Non-pigmented ciliary epithelial cell (primary cell): ENCODE measurements around the gene DHX36.

Experiments used
- DNase-seq: peaks from one replicate; pipeline ENCODE4 v3.0.0-alpha.2; 2010; ENCODE audit warnings: low read depth

Gene DHX36

DNA sequence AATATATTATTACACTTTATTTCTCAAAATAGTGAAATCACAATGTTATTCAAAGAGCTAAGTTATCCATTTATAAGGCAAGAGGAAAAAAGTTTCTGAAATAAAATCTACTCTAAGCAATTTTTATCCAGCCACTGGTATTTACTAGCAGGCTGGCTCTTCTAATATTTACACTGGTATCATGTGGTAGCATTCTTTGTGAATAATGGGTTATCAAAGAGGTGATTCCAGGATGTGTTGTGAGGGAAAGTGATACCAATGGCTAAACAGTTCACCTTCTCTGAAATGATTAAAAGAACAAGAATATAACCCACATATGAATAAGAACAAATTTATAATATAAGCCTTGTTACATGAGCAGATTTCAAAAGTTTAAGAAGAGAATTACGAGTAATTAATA is 44.1 kb downstream of the DHX36 start:
- no peak for DNase-seq

DNA sequence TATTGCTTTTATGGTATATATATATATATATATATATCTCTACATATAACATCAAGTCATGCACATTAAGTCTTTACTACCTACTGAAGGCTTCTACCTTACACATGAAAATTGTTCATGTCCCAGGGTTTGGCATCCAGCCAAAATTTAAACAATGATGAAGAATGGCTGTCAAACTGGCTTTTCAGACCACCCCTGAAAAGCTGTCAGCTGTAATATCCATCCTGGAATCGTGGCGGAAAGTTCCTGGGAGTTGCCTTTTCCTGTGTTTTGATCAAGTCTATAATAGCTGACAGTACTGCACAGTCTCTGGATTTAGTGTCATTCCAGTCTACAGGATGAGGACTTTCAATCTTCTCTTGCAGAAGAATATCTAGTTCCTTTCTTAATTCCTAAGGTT is 48.3 kb downstream of the DHX36 start:
- DNase-seq = no peak

DNA sequence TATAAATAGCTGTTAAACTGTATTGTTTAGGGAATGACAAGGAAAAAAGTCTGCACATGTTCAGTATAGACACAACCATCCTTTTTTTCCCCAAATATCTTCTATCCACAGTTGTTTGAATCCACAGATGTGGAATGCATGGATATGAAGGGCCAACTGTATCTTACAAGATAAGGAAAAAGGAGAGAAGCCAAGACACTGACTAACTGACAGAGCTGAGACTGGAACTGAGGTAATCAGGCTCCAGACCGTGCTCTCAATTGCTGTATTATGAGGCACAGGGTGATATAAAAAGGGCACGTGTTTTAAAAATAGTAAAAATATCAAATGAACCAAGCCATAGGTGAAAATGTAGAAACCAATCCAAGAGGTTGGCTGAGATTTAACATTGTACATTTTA is 49.0 kb downstream of the DHX36 start:
- peak; percentile 4 for DNase-seq

DNA sequence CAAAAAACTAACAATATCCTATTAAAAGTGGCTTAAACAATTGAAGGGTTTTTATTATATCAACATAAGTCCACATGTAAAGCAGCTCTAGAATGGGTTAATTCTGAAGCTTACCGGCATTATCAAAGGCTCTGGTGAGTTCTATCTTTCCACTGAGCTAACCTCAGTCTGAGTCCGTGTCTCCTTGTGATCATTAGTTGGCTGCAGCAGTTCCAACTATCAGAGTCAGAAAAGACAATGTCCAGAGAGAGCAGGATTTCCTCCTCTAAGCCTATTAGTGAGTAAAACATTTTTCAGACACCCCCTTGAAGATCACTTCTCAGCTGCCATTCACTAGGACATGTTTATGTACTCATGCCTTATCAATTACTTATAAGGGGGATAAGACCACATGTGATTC is 49.9 kb downstream of the DHX36 start:
- DNase-seq = no peak

DNA sequence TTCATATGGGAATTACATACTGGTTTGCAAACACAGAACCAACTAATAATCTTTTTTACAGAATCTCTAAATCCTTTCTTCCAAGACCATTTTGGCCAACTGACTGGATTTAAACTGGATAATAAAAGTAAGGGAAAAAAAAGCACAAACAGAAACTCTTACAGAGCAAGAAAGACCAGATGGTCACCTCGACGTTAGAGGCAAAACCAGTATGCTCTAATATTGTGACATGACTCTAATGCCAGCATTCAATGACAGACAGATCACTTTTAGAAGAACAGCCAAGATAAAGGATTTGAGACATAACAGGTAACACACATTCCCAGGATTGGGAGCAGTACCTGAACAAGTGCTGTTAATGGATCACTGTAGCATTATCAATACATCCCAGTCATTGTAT is 50.9 kb downstream of the DHX36 start:
- no peak for DNase-seq

DNA sequence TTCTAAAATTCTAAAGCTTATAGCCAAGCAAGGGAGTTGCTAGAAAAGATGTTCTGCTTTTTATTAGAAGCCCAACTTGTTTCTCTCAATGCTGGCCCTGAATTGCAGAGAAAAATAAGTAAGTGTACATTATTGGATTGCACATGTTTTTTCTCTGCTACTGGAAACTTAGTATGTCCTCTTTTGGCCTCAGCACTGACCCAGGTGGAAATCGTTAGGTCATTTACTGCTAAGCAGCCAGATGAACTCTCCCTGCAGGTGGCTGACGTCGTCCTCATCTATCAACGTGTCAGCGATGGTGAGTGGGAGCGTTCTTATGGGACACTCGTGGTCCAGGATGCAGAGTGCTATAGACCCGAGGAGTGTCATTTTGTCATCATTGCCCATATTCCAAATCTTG is 69.8 kb downstream of the DHX36 start:
- no peak for DNase-seq

DNA sequence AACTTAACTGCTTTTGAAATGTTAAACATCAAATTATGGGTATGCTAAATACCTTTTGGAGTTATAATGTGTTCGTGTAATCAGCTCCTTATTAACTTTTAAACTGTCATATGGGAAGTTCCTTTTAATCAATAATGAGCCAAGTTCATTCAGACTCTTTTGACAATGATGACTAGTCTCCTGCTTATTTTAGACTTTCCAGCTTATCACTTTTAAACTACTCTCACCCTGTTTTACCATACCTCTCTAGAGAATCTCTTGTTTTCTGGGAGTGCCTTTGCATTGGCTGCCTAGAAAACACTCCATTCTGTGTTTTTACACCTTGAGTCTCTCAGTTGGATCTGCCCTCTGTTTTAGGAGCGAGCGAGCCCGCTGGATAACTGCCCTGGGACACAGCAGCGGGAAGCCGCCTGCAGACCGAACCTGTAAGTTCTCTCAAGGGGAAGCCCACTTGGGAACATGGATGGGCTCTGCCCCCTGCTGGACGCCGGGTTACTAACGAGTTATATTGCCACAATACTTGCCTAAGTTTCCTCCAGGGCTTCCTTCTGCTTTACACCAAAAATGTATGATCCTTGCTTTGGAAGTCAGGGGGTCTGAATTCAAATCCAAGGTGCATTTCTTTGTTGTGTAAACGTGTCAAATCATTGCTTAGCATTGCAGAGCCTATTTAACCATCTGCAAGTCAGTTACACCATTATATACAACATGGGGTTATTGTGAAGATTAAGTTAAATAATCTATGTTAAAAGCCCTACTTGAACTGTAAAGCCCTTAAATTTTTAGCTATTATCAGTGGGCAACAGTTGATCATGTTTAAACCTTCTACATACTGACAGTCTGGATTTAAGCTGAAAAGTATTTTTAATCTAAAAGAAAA is 71.3 kb downstream of the DHX36 start:
- DNase-seq = peak; percentile 64

DNA sequence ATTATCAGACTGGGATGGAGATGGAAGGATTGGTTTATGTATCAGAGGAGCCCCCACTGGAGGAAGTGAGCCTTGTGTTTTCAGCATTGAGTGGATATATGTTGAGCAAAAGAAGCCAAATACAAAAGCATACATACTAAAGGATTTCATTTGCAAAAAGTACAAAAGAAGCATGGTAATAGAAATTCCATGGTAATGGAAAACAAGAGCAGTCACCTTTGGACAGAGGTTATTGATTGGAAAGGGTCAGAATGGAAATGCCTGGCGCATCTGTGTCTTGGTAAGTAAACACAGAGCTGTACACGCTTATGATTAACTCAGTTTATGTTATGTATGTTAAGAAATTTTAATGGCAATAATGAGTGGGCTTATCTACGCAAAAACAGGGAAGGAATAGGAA is 72.7 kb downstream of the DHX36 start:
- DNase-seq = no peak

DNA sequence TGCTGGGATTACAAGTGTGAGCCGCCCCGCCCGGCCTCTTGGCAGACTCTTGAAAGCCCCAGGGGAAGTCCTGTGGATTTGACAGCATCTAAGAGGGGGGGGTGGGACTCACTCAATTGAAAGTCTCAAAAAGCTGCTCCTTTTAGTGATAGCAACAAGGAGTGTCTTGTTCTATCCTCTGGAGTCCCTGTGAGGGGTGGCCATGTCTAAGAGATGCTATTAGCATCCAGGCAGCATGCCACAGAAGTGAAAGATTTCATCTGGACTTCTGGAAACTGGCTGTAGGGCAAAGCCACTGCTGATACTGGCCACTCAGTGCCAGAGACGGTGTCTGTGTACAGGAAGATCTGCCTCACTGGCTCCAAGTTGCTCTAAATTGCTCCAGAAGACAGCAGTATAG is 74.0 kb downstream of the DHX36 start:
- DNase-seq = no peak

DNA sequence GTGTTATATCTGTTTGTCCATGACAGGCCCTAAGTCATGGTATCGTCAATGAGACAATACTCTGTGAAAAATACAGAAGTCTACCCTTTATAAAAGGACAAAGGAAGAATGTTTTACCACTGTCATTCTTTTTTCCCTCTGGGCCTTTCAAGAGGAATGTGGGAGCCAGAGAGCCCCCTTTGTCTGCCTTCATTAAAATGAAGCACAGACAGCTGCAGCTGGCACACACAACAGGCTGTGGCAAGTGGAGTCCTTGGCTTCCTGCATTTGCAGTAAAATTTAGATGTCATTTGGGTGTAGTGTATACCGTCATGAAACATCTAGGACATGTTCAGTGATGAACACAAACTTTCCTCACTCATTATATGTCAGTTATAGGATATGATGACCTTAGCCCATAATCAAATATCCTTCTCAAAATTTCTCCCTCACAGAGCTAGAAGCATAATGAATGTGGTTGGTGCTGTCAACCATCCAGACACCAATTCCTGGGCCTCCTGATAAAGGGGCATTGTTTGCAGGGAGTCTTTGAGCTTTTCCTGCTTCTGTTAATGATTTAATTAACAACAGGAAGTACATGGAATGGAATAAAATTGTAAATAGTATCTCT is 76.4 kb downstream of the DHX36 start:
- DNase-seq = no peak

DNA sequence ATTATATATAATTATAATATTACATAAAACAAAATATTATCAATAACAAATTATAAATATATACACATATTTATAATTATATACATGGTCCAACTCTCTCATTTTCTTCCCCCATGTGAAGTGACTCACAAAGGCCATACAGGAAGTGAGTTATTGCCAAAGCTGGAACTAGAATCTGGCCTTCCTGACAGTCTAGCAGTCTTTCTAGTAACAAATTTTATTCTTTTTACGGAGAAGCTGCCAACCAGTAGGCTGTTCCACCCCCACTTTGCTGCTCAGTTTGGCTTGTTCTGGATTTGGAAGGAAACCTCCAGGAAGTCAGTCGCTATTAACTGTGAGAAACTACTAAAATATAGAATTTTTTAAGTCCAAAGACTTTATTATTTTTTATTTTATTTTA is 79.6 kb downstream of the DHX36 start:
- no peak for DNase-seq

DNA sequence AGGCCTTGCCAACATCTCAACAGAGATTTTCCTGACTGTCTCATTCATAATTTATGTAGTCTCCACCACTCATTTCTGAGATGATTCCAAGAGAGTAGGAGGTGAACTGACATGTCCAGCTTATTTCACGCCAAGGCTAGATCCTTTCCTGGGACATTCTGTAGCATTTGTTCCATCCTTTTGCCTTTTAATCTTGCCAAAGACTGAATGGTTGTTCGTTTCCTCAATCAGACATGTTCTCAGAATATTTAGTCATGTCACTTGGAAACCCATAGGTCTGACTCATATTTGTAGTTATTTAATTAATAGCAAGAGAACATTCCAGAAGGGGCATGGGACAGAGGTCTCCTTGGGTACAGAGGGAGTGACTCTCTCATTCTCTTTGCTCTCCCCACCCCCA is 80.9 kb downstream of the DHX36 start:
- DNase-seq = peak; percentile 28

DNA sequence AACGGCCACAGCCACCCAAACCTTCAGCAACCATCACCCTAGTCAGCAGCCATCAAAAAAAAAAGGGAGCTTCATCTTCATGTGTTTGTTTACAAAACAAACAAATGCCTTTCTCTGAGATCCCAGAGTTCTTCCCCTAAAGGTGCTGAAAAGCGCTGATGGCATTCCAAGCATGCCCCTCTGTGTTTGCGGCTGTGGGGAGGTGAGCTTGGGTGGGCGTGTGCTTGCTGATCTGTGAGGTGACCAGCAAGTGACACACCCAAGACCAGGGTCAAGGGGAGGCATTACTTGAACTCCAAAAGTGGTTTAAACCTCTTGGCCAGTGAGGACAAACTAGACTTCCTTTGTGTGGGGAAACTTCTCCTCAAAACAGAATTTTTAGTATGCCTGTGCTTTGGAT is 81.5 kb downstream of the DHX36 start:
- DNase-seq = no peak

DNA sequence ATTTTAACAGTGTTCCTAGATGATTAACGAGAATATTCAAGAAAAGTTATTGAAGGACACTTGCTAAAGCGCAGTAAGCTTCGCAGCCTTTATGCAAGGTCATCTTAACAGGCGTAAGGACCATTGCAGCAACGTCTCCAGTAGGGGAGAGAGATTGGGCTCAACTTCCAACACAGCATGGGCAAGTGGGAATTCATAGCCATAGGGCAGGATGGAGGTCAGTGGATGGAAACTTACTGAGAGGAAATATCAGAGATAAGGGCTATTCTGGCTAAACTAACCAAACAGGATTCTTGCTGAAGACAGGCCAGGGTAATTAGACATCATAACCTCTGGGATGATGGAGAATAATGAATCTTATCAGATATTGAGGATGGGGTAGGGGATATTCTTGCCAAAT is 82.8 kb downstream of the DHX36 start:
- no peak for DNase-seq

DNA sequence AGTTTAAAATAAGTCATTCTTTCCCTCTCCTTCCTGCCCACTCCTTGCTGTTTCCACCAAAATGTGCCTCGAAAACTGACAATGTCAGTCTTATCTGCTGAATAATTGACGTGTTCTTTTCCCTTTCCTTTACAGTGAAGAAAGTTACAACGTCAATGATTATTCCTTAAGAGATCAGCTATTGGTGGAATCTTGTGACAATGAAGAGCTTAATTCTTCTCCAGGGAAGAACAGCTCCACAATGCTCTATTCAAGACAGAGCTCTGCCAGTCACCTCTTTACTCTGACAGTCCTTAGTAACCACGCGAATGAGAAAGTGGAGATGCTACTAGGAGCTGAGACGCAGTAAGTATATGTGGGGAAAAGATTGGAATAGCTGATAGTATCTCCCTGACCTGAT is 84.1 kb downstream of the DHX36 start:
- DNase-seq = no peak

DNA sequence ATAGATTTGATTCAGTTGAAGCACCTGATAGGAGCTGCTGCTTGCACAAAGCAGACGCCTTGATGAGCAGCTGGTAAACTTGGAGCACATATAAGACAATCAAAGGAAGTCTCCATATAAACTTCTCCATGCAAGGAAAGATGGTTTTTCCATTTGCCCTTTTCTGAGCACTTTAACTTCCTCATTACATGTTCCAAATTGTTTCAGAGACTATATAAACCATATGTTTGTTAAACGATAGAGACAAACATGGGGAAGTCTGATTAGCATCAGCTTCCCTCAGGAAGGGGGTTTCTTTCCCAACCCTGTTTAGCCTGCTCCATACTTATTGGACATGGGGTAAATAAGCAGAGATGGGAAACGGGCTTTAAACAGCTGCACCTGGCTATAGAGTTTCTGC is 88.0 kb downstream of the DHX36 start:
- no peak for DNase-seq

DNA sequence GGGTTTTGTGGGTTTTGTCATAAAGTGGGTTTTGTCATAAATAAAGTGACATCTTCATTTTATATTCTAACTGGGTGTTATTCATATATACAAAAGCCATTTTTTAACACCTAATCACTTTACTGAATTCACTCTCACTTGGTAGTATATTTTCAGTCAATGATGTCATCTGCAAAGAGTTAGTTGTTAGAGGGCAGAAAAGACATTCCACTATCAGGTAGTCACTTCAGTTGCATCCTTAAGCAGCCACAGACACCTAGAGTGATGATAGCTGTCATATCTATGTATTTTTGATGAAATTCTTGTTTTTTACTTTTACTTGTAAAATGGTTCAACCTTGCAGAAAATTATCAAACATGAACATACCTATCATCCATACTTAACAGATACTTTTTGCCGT is 89.0 kb downstream of the DHX36 start:
- no peak for DNase-seq

DNA sequence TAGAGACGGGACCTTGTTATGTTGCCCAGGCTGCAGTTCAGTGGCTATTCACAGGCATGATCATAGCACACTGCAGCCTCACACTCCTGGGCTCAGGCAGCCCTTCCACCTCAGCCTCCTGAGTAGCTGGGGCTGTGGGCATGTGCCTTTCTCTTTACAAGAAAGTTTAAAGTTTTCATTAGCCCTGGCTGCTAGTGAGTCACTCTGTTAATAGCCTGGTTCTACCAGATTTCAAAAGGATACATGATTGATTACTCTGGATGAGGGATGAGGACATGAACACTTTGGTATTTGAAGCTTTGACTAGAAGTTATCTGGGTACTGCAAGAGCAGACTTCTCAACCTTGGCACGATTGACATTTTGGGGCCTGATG is 95.1 kb downstream of the DHX36 start:
- no peak for DNase-seq

DNA sequence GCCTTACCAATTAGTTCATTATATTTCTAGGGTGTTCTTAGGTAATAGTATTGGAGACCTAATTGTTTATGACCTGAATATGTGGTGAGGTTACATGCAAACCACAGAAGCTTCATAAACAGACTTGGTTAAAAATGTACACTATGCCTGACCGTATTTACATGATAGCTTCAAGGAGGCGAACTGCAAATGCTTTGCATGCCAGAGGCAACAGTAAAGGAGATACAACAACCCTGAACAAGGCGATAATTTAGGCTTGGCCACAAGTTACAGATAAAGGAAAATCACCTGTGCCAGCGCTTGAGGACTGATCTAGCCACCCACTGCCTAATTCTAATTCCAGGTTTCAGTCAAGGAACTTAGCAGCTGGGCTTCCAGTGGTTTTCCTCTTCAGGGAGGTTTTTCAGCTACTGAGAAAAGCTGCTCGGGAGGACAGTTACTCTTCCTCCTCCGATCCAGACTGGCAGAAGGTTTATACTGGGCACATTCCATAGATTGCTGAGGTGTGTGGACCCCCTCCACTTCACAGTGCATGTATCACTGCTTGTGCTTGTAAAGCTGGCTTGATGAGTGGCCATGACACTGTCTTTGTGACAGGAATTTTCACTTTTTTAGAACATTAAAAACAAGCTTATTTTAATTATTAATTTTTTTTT is 95.6 kb downstream of the DHX36 start:
- DNase-seq = no peak

DNA sequence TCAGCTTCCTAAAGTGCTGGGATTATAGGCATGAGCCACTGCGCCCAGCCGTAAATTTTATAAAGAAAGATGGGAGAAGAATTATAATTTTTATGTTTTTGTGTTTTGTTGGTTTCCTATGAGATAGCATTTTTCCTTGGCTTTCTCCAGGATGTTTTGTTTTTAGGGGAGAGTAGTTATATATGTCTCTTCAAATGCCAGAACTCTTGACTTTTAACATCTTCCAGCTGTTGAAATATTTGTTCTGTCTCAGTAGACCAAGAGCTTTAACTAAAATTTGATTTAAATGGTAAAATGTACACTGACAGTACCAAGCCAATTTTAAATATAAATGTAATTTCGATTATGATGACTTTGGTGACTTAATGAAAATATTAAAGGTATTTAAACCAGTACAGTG is 96.8 kb downstream of the DHX36 start:
- DNase-seq = no peak

DNA sequence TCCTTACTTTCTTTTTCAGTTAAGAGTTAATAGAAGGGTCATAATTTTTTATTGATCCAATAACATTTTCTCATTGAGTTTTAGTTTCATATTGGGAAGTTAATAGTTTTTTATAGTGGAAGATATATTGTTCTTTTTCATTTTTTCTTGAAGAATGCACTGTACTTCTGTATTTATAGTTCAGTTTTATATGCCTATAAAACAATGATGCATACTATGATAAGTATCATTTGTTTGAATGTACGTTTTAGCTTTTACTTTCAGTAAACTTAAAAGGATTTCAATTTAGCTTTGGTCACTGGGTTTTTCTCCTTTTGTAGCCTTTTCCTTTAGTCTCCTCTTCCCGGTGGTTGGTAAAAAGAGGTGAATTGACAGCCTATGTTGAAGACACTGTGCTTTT is 98.8 kb downstream of the DHX36 start:
- DNase-seq = no peak

DNA sequence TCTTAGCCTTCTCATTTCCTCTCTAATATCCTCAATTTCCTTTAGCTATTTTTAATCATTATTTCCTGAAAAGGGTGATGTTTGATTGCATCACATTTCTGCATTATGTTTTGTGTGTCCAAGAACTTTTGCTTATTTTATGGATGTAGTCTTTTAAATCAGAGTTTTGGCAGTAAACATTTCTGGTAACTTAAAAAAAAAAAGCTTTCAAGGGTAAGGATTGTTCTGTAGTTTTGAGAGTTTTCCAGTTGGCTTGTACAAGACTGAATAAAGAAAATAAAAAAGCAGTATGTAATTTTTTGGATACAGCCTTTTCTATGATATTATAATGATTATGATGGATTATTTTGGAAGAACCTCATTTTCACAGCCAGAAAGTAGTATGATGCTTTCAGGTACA is 99.4 kb downstream of the DHX36 start:
- DNase-seq = no peak

DNA sequence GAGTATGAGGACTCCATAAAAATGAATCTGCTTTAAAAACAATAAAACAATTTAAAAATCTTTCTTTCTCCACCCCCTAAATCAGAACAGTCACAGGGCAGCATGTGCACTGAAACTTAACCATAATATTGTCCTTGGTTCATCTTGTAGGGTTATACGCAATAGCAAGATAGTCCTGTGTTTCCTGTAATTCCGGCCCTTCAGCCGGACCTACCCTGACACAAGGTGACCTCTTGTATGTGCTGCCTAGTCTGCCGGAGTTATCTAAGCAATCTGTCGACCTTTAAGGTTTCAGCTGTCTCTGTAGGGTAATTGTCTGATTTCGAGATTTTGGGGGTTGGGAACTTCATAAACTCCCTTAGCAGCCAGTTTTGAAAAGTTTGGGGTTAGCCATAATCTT is 99.9 kb downstream of the DHX36 start:
- DNase-seq = no peak

DNA sequence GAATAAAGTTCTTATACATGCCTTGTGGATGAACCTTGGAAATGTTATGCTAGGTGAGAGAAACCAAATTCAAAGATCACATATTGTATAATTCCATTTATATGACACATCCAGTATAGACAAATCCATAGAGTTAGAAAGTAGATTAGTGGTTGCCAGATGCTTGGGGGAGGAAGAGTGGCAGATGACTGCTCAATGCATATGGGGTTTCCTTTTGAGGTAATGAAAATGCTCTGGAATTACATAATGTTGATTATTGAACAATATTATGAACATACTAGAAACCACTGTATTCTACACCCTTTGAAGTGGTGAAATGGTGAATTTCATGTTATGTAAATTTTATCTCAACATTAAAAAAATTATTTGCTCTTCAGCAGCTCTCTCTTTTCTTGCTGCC is 100.8 kb downstream of the DHX36 start:
- no peak for DNase-seq
